GM12878 (cell line): ENCODE data around the gene LTB4R. TPM values are rescaled to one million over a fixed set of nuclear protein-coding genes. Genes with fewer than 3 reads are reported as not detected.

ENCODE experiments used
- ATAC-seq: fragments of 200-7000 bp; cut with Tn5 transposase; 3 replicates; pipeline ENCODE4 v1.9.1; 2020; ENCODE audit warnings: mild to moderate bottlenecking, moderate library complexity
- BruUV-seq: library from RNA; stranded (reverse); fragments of 400-500 nt; replicated peaks from 2 replicates; lab custom pipeline; 2021; lab: Mats Ljungman, UMichigan
- CTCF ChIA-PET: fragments of 300-600 bp; sonication (Branson Sonifier 250); formaldehyde crosslinking; extraction: SDS; loops from one replicate; lab custom pipeline; 2021; ENCODE audit warnings: inconsistent platforms; lab: Yijun Ruan, JAX
- POLR2A ChIA-PET: fragments of 350-600 bp; formaldehyde crosslinking; extraction: SDS; loops from one replicate; lab custom pipeline; 2021; ENCODE audit warnings: inconsistent platforms; lab: Charles Lee
- RAD21 ChIA-PET: fragments of 300-600 bp; sonication (Branson Sonifier 250); formaldehyde crosslinking; loops from one replicate; lab custom pipeline; 2023; ENCODE audit warnings: antibody characterized with exemption; ENCODE audit not compliant: unreplicated experiment; lab: Charles Lee
- SMC1A ChIA-PET: fragments of 300-600 bp; sonication (Branson Sonifier 250); formaldehyde crosslinking; loops from one replicate; lab custom pipeline; 2023; ENCODE audit not compliant: unreplicated experiment, uncharacterized antibody; lab: Charles Lee
- DNase-seq: peaks from one replicate; pipeline ENCODE4 v3.0.0-alpha.2; 2011; ENCODE audit warnings: low read depth, low spot score
- FAIRE-seq: peaks from 3 replicates; lab custom pipeline; 2011; peaks lifted over from hg19 to GRCh38; lab: Jason Lieb, UNC
- H2AFZ ChIP-seq: 2 replicates; pipeline ENCODE4 v1.6.0; 2011; ENCODE audit warnings: low read depth, low read length, control low read depth; ENCODE audit not compliant: control insufficient read depth
- H3K27ac ChIP-seq: 2 replicates; pipeline ENCODE4 v1.5.1; 2011; ENCODE audit warnings: control low read depth; ENCODE audit not compliant: control insufficient read depth, insufficient read depth
- H3K27me3 ChIP-seq, 2 experiments: replicated peaks in 1 of 2; 2 replicates each; pipeline versions ENCODE4 v1.6.0 to v1.6.1; 2011; ENCODE audit warnings: low read length in 1 of 2; ENCODE audit not compliant: control insufficient read depth in 2 of 2, insufficient read depth in 2 of 2
- H3K36me3 ChIP-seq, 2 experiments: 2 replicates each; pipeline ENCODE4 v1.5.1; 2011; ENCODE audit warnings: low read length in 1 of 2; ENCODE audit not compliant: control insufficient read depth in 2 of 2, insufficient read depth in 2 of 2
- H3K4me1 ChIP-seq: 2 replicates; pipeline ENCODE4 v1.6.1; 2011; ENCODE audit warnings: mild to moderate bottlenecking, low read length, moderate library complexity, mixed read lengths; ENCODE audit not compliant: control insufficient read depth, insufficient read depth
- H3K4me2 ChIP-seq: 2 replicates; pipeline ENCODE4 v1.6.0; 2011; ENCODE audit warnings: control low read depth; ENCODE audit not compliant: control insufficient read depth, insufficient read depth
- H3K4me3 ChIP-seq: fragments of 200-600 bp; sonication (generic); 2 replicates; pipeline ENCODE4 v1.5.1; 2016
- H3K79me2 ChIP-seq: 2 replicates; pipeline ENCODE4 v1.6.0; 2011; ENCODE audit warnings: low read length; ENCODE audit not compliant: control insufficient read depth, insufficient read depth
- H3K9ac ChIP-seq: 2 replicates; pipeline ENCODE4 v1.8.0; 2011; ENCODE audit warnings: low read length, control low read depth, mixed read lengths; ENCODE audit not compliant: control insufficient read depth, insufficient read depth
- H3K9me3 ChIP-seq: replicated peaks from 3 replicates; pipeline ENCODE4 v1.5.1; 2011; ENCODE audit warnings: mild to moderate bottlenecking, low read length; ENCODE audit not compliant: control insufficient read depth, insufficient read depth
- H4K20me1 ChIP-seq: 2 replicates; pipeline ENCODE4 v1.6.0; 2011; ENCODE audit not compliant: control insufficient read depth, insufficient read depth
- BCL11A ChIP-seq: IDR thresholded peaks from 2 replicates; pipeline ENCODE4 v1.6.1; 2011; ENCODE audit warnings: low read depth, low read length
- DPF2 ChIP-seq: fragments of 450-650 bp; IDR thresholded peaks from 2 replicates; pipeline ENCODE4 v1.6.1; 2017; ENCODE audit warnings: mild to moderate bottlenecking
- GABPA ChIP-seq: IDR thresholded peaks from 2 replicates; pipeline ENCODE4 v1.6.1; 2014; ENCODE audit warnings: antibody characterized with exemption, low read depth, mild to moderate bottlenecking, inconsistent platforms
- IRF5 ChIP-seq: fragments of 450-650 bp; IDR thresholded peaks from 2 replicates; pipeline ENCODE4 v1.6.1; 2017; ENCODE audit warnings: borderline replicate concordance
- JUNB ChIP-seq: IDR thresholded peaks from 2 replicates; pipeline ENCODE4 v1.6.1; 2016; ENCODE audit warnings: antibody characterized with exemption, mild to moderate bottlenecking
- MLLT1 ChIP-seq: fragments of 450-650 bp; IDR thresholded peaks from 2 replicates; pipeline ENCODE4 v1.6.1; 2016; ENCODE audit warnings: mild to moderate bottlenecking
- MTA2 ChIP-seq: fragments of 450-650 bp; IDR thresholded peaks from 2 replicates; pipeline ENCODE4 v1.6.1; 2016; ENCODE audit warnings: low read depth, mild to moderate bottlenecking, moderate library complexity
- MTA3 ChIP-seq: IDR thresholded peaks from 2 replicates; pipeline ENCODE4 v1.6.1; 2012; ENCODE audit warnings: low read length, inconsistent platforms, borderline replicate concordance
- NBN ChIP-seq: fragments of 450-650 bp; IDR thresholded peaks from 2 replicates; pipeline ENCODE4 v1.6.1; 2016
- NRF1 ChIP-seq: conservative IDR thresholded peaks from 2 replicates; pipeline ENCODE4 v1.6.1; 2011; ENCODE audit warnings: mild to moderate bottlenecking, low read depth, low read length, improper control_type of control experiment
- PAX5 ChIP-seq: IDR thresholded peaks from 2 replicates; pipeline ENCODE4 v1.6.1; 2011; ENCODE audit warnings: low read depth, low read length, borderline replicate concordance
- RCOR1 ChIP-seq: conservative IDR thresholded peaks from 2 replicates; pipeline ENCODE4 v1.6.1; 2012; ENCODE audit warnings: low read depth, low read length, improper control_type of control experiment
- SREBF2 ChIP-seq: IDR thresholded peaks from 2 replicates; pipeline ENCODE4 v1.6.1; 2012; ENCODE audit warnings: mild to moderate bottlenecking, low read length
- SRF ChIP-seq, 2 experiments: IDR thresholded peaks; 2 replicates each; pipeline ENCODE4 v1.6.1; 2011; ENCODE audit warnings: low read depth in 2 of 2, low read length in 2 of 2, mild to moderate bottlenecking in 1 of 2, moderate library complexity in 1 of 2
- TAF1 ChIP-seq: IDR thresholded peaks from 2 replicates; pipeline ENCODE4 v1.6.1; 2011; ENCODE audit warnings: mild to moderate bottlenecking, low read depth, low read length, borderline replicate concordance
- TARDBP ChIP-seq: IDR thresholded peaks from 2 replicates; pipeline ENCODE4 v1.6.1; 2016; ENCODE audit warnings: borderline replicate concordance
- TCF12 ChIP-seq: IDR thresholded peaks from 2 replicates; pipeline ENCODE4 v1.6.1; 2011; ENCODE audit warnings: low read depth, mild to moderate bottlenecking, low read length
- ZNF687 ChIP-seq: fragments of 450-650 bp; IDR thresholded peaks from 2 replicates; pipeline ENCODE4 v1.6.1; 2017; ENCODE audit warnings: mild to moderate bottlenecking, moderate library complexity
- WGBS: methylation state at CpG from one replicate; pipeline ENCODE4 v1.1.6; 2016; ENCODE audit warnings: low lambda C conversion rate; ENCODE audit not compliant: insufficient replicate concordance, insufficient coverage; ENCODE audit errors: missing lambda C conversion rate; 5-methylcytosine and 5-hydroxymethylcytosine counted together
- in situ Hi-C: fragments of 300-500 bp; cut with MboI; formaldehyde crosslinking; loops from 9 replicates; pipeline ENCODE4 v1.14.3; 2018; ENCODE audit warnings: mixed read lengths
- intact Hi-C: fragments of 100-400 bp; cut with micrococcal nuclease; formaldehyde crosslinking; loops from one replicate; pipeline ENCODE4 v1.14.2; 2022; ENCODE audit not compliant: unreplicated experiment
- polyA plus RNA-seq, 11 experiments: library from polyadenylated mRNA; depleted of rRNA in 4 of 11; unstranded in 6 of 11; stranded (reverse) in 5 of 11; fragments of >200 nt; fragmentation: Nextera tagmentation in 4 of 11; fragmentation: Illumina TruSeq in 1 of 11; extraction: Ambion mirVana in 4 of 11; extraction: Trizol in 1 of 11; gene quantifications; 1 replicate in 1 of 11; 2 replicates in 10 of 11; pipeline versions ENCODE4 v1.2.1 to v1.2.3, GENCODE V29; 2011 to 2016; ENCODE audit warnings: inconsistent platforms in 2 of 11, missing spikeins in 2 of 11, low read depth in 1 of 11
- total RNA-seq, 4 experiments: library from RNA; depleted of rRNA in 3 of 4; stranded (reverse); fragments of >200 nt in 3 of 4; fragmentation: Illumina TruSeq in 1 of 4; extraction: Trizol in 1 of 4; gene quantifications; 2 replicates each; pipeline versions ENCODE4 v1.2.1 to v1.2.3, GENCODE V29; 2013 to 2021

The LTB4R gene
- total and polyA plus RNA-seq, 10 of the 15 experiments (the other 5 are each of a cell fraction or from before 2014, with no cell fraction given) = 1.2 to 14.0 (median 4.0) TPM

GRCh38 chr14:24307575-24308341 lies 3.5 kb upstream of the LTB4R start, which contains the start of gene CIDEB:
Gene CIDEB, minus strand, starts transcription at chr14:24307977. Its CDS starts 119 bp downstream, at chr14:24307858.
- DNase-seq (no peak), FAIRE-seq (peak; percentile 94), ATAC-seq (peak; percentile 57)
- Histone ChIP-seq H3K79me2 (no peaks in the 10 kb centered on the region), H3K9ac (no peak within 1 kb of the TSS), H3K27ac (peak within 1 kb of the TSS; percentile 64), H3K36me3 (peaks cover 14 to 25% of the 10 kb centered on the region in 2 experiments), H3K4me3 (no peak within 1 kb of the TSS), H3K4me2 (no peak within 1 kb of the TSS), H3K27me3 (no peaks in the 10 kb centered on the region), H4K20me1 (no peaks in the 10 kb centered on the region), H2AFZ (no peak within 1 kb of the TSS), H3K9me3 (no peaks in the 10 kb centered on the region), H3K4me1 (peaks cover 25% of the 10 kb centered on the region)
- 53% methylated on average over 6 of the region's 6 CpGs for WGBS
- ChIA-PET SMC1A (interaction anchor here (0.7 to 4.9 kb wide), 19 partner anchors 10 to 293 kb away, joined by 3 to 36 read pairs (median 5); partner anchors contain the start of genes IPO4, IRF9, MDP1 and TINF2), CTCF (interaction anchor here (0.6 to 7.9 kb wide), 63 partner anchors 10 to 1301 kb away, joined by 3 to 149 read pairs (median 4); partner anchors contain the start of genes ADCY4, CHMP4A, DHRS1 and IPO4), POLR2A (interaction anchor here (0.6 to 3.3 kb wide), 12 partner anchors 9 to 193 kb away, joined by 3 to 26 read pairs (median 4); partner anchors contain the start of genes CHMP4A, DCAF11, DHRS1 and IPO4), RAD21 (interaction anchor here (0.7 to 4.0 kb wide), 28 partner anchors 8 to 718 kb away, joined by 3 to 52 read pairs (median 5); partner anchors contain the start of genes CHMP4A, DHRS1, IPO4 and IRF9)
- in situ Hi-C loops = no loop called here
- BruUV-seq = no TSS peak
- intact Hi-C loops = no loop called here
- peak; percentile 88 for TF ChIP-seq NBN
- no peak for TF ChIP-seq TARDBP
- TF ChIP-seq ZNF687 = no peak
- TF ChIP-seq IRF5 = 0 out of 2 replicates have a peak, but pooled peaks have one; percentile 2
- no peak for TF ChIP-seq BCL11A
- no peak for TF ChIP-seq SREBF2
- TF ChIP-seq TAF1 = no peak
- no peak for TF ChIP-seq MLLT1
- TF ChIP-seq PAX5 = no peak
- TF ChIP-seq TCF12 = no peak
- TF ChIP-seq DPF2 = 0 out of 2 replicates have a peak, but pooled peaks have one; percentile 30
- TF ChIP-seq MTA3 = no peak
- TF ChIP-seq MTA2 = no peak
- no peak for TF ChIP-seq RCOR1
- TF ChIP-seq JUNB = no peak
- no peak for TF ChIP-seq SRF (IDR thresholded peaks at IDR 0.05; ENCODE audit: low read depth in 2 of 2, low read length in 2 of 2)
- no peak for TF ChIP-seq NRF1
- TF ChIP-seq GABPA = no peak
